Measurements from ENCODE around the gene FPR3.

GRCh38 chr19:51815043-51815442, 20.1 kb downstream of the FPR3 start:
- TF ChIP-seq CTCF (IDR thresholded peaks at IDR 0.05), result no peak
- TF ChIP-seq POLR2A (IDR thresholded peaks at IDR 0.05), result no peak
